GM21576 (cell line): ENCODE measurements around the gene MEGF11.
"Not testable (repeated sequence)": the region's sequence is repeated elsewhere in the genome, so short reads cannot be mapped to it uniquely, and the experiment has no call there.

Experiments used
- ATAC-seq: cut with Tn5 transposase; IDR thresholded peaks from one replicate; pipeline ENCODE4 v1.9.1; 2021; ENCODE audit warnings: mild to moderate bottlenecking, moderate library complexity; ENCODE audit not compliant: unreplicated experiment

MEGF11 gene

GRCh38 chr15:65872596-65872995 is 381.0 kb downstream of the MEGF11 start:
- ATAC-seq: not testable (repeated sequence)

GRCh38 chr15:65871886-65872285 is 381.7 kb downstream of the MEGF11 start:
- ATAC-seq: not testable (repeated sequence)

GRCh38 chr15:65870889-65871533 is 382.5 kb downstream of the MEGF11 start:
- ATAC-seq: no peak

GRCh38 chr15:65869954-65870871 is 383.3 kb downstream of the MEGF11 start:
- no peak for ATAC-seq

GRCh38 chr15:65869126-65869953 is 384.2 kb downstream of the MEGF11 start, which contains the start of gene RAB11A:
TSS of gene RAB11A (plus strand) at chr15:65869491. CDS start at chr15:65869586, 95 bp downstream.
- ATAC-seq: peak; percentile 79

- ATAC-seq: no peak
These were observed 384.9 kb downstream of the MEGF11 start for GRCh38 chr15:65868546-65869125.

GRCh38 chr15:65867933-65868332 is 385.6 kb downstream of the MEGF11 start:
- ATAC-seq: not testable (repeated sequence)

GRCh38 chr15:65867244-65867643 is 386.3 kb downstream of the MEGF11 start:
- ATAC-seq: no peak

GRCh38 chr15:65863106-65863505 is 390.4 kb downstream of the MEGF11 start:
- no peak for ATAC-seq

- no peak for ATAC-seq
These were observed 390.9 kb downstream of the MEGF11 start for GRCh38 chr15:65862682-65863081.

GRCh38 chr15:65857718-65858402 is 395.7 kb downstream of the MEGF11 start:
- no peak for ATAC-seq

- no peak for ATAC-seq
These were observed 396.6 kb downstream of the MEGF11 start for GRCh38 chr15:65856821-65857455.

GRCh38 chr15:65851981-65852380 is 401.6 kb downstream of the MEGF11 start:
- ATAC-seq: no peak

GRCh38 chr15:65847989-65848388 is 405.6 kb downstream of the MEGF11 start:
- ATAC-seq: no peak

GRCh38 chr15:65845826-65846519 is 407.6 kb downstream of the MEGF11 start:
- no peak for ATAC-seq
